NCI-H446 (cell line): ENCODE measurements around the gene KCNQ2.

Source experiments
- DNase-seq, 2 experiments: peaks; one replicate each; lab custom pipeline; 2025; lab: John Stamatoyannopoulos, UW

Gene KCNQ2

GRCh38 chr20:63417097-63417737, 55.2 kb downstream of the KCNQ2 start:
- no peak for DNase-seq

GRCh38 chr20:63416631-63417030, 55.8 kb downstream of the KCNQ2 start:
- no peak for DNase-seq

GRCh38 chr20:63415647-63416391, 56.6 kb downstream of the KCNQ2 start:
- DNase-seq = no peak

GRCh38 chr20:63414720-63415430, 57.6 kb downstream of the KCNQ2 start:
- no peak for DNase-seq

GRCh38 chr20:63413963-63414684, 58.3 kb downstream of the KCNQ2 start:
- DNase-seq = no peak

- no peak for DNase-seq
Observed at GRCh38 chr20:63413323-63413722, 59.1 kb downstream of the KCNQ2 start.

GRCh38 chr20:63412889-63413288, 59.6 kb downstream of the KCNQ2 start:
- DNase-seq = no peak

GRCh38 chr20:63411898-63412631, 60.4 kb downstream of the KCNQ2 start:
- DNase-seq = no peak

- no peak for DNase-seq
Observed at GRCh38 chr20:63411151-63411897, 61.1 kb downstream of the KCNQ2 start.

GRCh38 chr20:63409834-63410435, 62.5 kb downstream of the KCNQ2 start:
- DNase-seq = no peak

GRCh38 chr20:63409066-63409833, 63.2 kb downstream of the KCNQ2 start:
- DNase-seq = no peak

GRCh38 chr20:63408684-63409046, 63.8 kb downstream of the KCNQ2 start:
- no peak for DNase-seq

GRCh38 chr20:63407928-63408683, 64.3 kb downstream of the KCNQ2 start:
- DNase-seq = no peak

- no peak for DNase-seq
Observed at GRCh38 chr20:63406617-63407245, 65.7 kb downstream of the KCNQ2 start.

GRCh38 chr20:63406011-63406410, 66.4 kb downstream of the KCNQ2 start:
- DNase-seq = no peak

- DNase-seq = no peak
Observed at GRCh38 chr20:63405102-63405730, 67.2 kb downstream of the KCNQ2 start.

GRCh38 chr20:63404129-63405085, 68.0 kb downstream of the KCNQ2 start:
- no peak for DNase-seq
